HL-60/S4 (cell line): ENCODE measurements around the gene BCL2L11.
"Not testable (repeated sequence)": the region's sequence is repeated elsewhere in the genome, so short reads cannot be mapped to it uniquely, and the experiment has no call there.

Experiments
- in situ Hi-C: fragments of 300-500 bp; cut with MboI; formaldehyde crosslinking; loops from 2 replicates; pipeline ENCODE4 v1.14.3; 2022; ENCODE audit warnings: low sequenced_read_pairs

BCL2L11 gene, protein sequence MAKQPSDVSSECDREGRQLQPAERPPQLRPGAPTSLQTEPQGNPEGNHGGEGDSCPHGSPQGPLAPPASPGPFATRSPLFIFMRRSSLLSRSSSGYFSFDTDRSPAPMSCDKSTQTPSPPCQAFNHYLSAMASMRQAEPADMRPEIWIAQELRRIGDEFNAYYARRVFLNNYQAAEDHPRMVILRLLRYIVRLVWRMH

DNA sequence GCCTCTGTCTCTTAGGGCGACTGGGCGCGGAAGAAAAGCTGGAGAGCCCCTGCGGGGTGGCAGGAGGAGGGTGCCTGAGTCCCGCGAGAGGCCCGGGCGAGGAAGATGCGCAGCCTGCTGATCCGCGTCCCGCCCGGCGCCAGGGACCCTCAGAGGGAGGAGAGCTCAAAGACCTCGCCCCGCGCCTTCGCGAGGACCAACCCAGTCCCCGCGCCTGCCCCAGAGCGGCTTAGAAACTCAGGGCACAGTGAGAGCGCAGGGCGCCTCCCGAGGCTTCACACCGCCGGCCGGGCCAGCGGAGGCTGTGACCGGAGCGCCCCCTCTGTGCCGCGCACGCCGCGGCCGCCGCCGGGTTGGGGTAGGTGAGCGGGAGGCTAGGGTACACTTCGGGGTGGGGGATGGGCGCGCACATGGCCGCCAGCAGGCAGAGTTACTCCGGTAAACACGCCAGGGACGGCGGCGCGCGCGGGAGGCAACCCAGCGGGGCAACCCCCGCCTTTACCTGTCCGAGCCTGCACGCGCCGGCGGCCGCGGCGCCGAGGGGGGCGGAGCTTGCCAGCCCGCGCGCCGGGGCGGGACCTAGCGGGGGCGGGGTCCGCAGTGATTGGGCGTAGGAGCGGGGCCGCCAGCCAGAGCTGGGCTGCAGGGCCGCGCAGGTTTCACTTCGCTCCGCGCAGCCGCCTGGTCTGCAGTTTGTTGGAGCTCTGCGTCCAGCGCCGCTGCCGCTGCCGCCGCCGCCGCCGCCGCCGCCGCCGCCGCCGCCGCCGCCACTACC lies at the start of gene BCL2L11:
Gene BCL2L11 (plus strand): TSS at position 662 of the 775 bp plus-strand sequence. CDS start 2,832 bp downstream, outside the sequence.
- in situ Hi-C loops, result loop anchor here (25.0 kb wide), 1 partner anchor 592 kb away; no protein-coding TSS in a partner anchor

DNA sequence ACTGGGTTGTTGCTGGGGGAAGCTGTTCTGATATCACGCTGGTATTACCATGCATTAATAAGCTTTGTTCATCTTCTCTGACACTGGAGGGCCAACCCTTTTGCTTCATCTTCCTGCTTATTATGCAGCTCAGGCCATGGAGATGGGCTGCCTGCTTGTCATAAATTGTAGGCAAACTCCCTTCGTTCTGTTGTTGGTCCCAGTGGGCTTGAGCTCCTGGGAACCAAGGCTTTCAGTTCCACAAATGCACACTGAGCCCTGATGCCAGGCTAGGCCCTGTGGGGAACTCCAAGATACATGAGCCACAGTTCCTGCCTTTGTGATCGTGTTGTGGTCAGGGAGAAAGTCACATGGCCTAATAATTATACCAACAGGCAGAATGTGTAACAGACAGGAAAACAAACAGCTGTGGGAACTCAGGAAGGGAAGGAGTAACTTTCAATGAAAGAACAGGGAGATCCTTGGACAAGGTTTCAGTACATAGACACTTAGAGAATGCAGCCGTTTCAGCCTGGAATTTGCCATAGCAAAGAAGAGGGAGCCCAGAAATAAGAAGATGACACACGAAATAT lies 49.0 kb upstream of the BCL2L11 start:
- in situ Hi-C loops, result no loop called here

DNA sequence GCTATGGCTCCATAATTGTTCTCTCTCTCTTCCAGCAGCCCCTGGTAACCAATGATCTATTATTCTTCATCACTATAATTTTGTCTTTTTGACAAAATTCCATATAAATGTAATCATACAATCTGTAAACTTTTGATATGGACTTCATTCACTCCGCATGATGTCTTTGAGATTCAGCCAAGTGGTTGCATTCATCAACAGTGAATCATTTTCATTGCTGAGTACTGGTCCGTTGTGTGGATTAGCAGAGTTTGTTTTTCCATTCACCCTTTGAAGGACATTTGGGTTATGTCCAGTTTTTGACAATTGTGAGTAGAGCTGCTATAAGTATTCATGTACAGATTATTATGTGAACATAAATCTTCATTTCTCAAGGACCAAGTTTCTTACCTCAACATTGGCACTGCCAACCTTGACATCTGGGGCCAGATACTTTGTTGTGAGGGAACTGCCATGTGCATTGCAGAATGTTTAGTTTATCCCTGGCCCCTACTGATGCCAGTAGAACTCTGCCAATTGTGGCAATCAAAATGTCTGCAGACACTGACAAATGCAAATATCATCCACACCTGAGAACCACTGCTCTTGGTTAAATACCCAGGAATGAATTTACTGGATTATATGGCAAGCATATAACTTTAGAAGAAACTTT lies 48.4 kb upstream of the BCL2L11 start:
- in situ Hi-C loops, result no loop called here

DNA sequence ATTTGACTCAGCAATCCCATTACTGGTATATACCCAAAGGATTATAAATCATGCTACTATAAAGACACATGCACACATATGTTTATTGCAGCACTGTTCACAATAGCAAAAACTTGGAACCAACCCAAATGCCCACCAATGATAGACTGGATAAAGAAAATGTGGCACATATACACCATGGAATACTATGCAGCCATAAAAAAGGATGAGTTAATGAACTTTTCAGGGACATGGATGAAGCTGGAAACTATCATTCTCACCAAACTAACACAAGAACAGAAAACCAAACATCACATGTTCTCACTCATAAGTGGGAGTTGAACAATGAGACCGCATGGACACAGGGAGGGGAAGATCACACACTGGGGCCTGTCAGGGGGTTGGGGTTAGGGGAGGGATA lies 38.1 kb upstream of the BCL2L11 start:
- in situ Hi-C loops, result not testable (repeated sequence)

DNA sequence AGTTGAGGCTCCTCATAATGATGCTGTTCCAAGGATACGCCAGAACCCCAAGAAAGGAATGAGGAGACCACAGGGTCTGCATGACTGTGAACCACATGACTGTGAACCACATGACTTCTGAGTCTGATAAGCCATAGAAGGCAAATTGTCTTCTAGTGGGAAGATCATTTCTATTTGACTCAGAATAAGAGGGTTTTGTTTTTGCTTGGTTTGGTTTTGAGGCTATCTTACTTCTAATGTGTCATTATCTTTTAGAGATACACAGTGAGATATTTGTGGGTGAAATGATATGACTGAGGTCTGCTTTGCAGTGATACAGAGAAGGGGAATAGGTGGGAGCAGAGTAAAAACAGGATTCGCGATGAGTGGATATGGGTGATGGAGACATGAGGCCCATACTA lies 28.9 kb upstream of the BCL2L11 start:
- in situ Hi-C loops, result no loop called here

DNA sequence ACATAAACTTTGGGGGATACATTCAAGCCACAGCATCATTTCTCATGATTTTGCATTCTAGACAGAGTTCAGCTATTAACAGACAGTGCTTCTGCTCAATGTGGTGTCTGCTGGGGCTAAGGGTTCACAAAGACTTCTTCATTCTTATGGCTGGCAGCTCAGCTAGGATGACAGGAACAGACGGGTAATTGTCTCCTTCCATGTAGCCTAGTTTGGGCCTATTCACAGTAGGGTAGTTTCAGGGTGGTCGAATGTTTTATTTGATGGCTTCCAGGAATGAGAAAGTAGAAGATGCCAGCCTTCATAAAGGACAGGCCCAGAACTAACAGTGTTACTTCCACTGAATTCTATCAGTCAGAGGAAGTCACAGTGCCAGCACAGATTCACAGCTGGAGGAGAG lies 26.0 kb upstream of the BCL2L11 start:
- in situ Hi-C loops, result no loop called here

DNA sequence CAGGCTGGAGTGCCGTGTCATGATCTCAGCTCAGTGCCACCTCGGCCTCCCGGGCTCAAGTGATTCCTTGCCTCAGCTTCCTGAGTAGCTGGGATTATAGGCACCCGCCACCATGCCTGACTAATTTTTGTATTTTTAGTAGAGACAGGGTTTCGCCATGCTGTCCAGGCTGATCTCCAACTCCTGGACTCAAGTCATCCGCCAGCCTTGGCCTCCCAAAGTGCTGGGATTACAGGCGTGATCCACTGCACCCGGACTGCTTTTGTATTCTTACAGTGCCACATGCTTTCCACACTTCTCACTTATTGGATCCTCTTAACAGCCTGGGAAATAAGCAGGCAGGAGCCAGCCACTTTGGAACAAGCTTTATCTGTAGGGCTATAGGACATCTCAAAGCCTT lies 25.3 kb upstream of the BCL2L11 start:
- in situ Hi-C loops, result no loop called here

DNA sequence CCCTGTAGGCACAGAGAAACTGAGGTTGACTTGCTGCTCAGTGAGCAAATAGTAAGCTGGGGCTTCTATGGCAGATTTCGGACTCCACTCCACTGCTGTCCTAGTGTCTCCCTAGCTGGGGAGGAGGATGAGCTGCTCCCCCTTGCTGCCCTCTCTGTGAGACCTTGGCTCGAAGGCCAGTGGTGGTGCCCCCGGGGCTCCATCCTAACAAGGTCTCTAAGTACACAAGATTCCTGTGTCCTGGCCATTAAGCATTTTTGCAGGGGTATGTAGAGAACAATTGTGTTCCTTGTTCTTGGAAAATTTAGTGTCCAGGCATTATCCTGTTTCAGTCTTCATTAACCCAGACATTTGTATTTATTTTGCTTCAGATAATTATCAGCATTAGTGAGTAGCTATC lies 21.3 kb upstream of the BCL2L11 start:
- in situ Hi-C loops, result no loop called here

DNA sequence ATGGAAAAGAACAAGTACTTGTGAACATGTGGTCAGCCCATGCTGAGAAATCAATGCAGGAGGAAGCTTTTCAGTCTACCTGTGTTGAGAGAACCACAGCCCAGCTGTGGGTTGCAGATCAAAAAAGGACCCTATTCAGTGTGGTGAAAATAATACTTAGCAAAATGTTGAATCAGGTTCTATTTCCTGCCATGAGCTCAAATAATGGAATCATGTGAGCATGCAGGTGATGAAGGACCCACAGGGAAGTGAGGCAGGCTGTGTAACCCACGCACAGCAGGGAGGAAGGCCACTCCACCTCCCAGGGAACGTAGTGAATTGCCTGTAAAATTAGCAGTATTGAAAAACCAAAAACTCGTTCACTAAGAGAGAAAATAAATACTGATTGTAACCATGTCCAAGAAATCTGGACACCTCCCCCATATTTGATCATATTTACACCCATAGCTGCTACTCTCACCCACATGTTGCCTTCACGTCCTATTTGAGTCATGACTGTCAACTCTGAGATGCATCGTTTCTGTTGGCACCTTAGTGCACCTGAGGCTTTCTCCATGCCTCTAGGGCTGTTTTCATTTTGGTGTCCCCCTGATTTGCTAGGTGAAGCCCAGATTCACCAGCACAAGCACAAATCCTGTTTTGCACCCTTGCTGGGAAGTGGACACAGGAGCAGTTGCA lies 20.5 kb upstream of the BCL2L11 start:
- in situ Hi-C loops, result loop anchor here (25.0 kb wide), 1 partner anchor 612 kb away; no protein-coding TSS in a partner anchor

DNA sequence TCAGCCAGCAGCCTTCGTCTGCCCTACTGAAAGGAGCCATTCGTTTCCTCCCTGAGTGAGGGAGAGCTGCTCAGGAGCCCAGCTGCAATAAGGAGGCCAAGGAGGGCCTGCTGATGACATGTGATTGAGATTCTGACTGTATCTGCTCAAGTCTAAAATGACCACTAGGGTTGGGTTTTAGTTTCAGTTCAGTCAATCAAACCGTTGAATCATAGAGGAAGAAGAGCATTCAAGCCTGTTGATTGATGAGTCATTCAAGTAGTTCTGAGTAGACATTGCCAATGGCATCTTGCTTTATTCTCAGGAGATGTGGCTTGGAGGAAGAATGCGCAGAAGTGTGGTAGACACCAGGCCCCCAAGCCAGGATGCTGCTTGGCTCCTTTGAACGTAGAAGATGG lies 19.9 kb upstream of the BCL2L11 start:
- in situ Hi-C loops, result loop anchor here (25.0 kb wide), 1 partner anchor 612 kb away; no protein-coding TSS in a partner anchor

DNA sequence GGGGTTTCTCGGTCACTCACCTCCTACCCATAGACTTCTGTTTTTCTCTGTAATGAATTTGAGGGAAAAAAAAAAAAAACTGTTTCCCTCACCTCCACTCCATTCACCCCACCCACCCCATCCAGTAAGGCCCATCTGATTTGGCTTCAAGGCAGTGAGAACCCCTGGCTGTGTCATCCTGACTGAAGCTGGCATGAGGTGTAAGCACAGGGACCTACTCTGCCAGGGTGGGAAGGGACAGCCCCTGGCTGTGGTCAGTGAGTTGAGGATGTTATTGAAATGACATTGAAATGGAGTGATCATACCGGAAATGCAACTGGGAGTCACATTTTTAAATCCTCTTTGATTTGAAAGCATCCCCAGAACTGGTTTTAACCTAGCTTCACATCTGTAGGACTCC lies 19.1 kb upstream of the BCL2L11 start:
- in situ Hi-C loops, result loop anchor here (25.0 kb wide), 1 partner anchor 611 kb away; no protein-coding TSS in a partner anchor

DNA sequence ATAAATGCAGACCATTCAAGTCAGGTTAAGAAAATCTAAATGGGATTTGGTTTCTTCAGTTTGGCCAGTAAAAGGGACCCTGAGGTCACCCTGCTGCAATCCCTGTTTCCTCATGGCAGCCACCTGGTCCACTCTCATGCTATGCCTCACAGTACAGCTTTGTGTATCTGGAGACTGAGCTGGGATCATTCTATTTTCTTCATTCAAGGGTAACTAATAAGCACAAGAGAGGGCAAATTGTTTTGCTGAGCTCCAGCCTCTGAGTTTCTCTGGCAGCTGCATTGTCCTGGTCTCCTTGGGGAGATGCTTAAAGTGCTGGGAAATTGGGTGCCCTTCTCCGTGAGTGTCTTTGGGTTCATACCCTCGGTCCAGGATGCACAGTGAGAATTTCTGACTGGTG lies 18.5 kb upstream of the BCL2L11 start:
- in situ Hi-C loops, result loop anchor here (25.0 kb wide), 1 partner anchor 610 kb away; no protein-coding TSS in a partner anchor

DNA sequence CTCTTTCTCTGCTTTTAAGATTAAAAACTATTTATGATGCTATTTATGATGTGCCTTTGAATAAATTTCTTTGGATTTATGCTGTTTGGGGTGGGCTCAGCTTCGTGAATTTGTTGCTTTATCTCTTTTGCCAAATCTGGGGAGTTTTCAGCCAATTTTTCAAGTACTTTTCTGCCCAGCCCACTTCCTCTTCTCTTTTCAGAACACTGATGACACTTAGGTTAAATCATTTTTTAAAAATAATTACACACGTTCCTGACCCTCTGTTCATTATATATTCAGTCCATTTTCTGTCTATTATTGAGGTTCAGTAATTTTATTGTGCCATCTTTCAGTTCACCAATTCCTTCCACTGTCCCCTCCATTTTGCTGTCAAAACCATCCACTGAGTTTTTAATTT lies 14.8 kb upstream of the BCL2L11 start:
- in situ Hi-C loops, result loop anchor here (25.0 kb wide), 1 partner anchor 606 kb away; no protein-coding TSS in a partner anchor

DNA sequence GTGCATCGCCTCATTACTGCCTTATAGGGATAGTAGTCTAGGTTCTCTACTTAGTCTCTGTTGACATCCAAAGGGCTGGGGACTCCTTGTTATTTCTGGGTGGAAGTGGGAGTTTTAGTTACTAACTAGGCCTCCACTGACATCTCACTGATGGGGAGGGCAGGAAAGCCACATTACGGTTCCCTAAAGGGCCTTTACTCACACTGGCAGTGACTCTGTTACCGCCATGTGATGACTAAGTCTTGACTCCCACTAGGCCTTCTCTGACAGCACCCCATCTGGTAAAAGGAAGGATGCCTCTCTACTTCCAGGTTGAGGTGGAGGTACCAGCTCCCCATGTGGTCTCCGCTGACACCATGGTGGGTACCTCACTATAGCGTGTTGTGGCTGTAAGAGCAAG lies 14.0 kb upstream of the BCL2L11 start:
- in situ Hi-C loops, result loop anchor here (25.0 kb wide), 1 partner anchor 606 kb away; no protein-coding TSS in a partner anchor

DNA sequence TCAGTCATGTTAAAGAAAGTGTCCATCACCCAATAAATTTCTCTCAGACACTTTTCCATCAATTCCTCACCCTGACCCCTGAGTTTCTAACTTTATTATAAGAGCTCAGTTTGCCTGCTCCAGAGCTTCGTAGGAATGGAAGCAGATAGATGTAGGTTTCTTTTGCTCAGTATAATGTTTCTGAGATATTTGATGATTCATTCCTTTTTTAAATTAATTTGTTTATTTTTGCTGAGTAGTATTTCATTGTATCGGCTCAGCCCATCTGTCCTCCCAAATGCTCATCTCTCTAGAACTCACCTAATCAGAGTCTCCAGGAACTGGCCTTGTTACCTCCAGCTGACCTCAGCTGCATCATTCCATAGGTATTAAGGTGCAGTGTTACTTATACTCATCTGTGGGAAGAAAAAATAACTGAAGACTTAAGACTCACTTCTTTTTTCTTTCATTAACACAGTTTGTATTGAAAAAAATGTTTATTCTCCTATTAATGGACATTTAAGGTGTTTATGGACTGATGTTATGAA lies 11.9 kb upstream of the BCL2L11 start:
- in situ Hi-C loops, result loop anchor here (25.0 kb wide), 1 partner anchor 603 kb away; no protein-coding TSS in a partner anchor

DNA sequence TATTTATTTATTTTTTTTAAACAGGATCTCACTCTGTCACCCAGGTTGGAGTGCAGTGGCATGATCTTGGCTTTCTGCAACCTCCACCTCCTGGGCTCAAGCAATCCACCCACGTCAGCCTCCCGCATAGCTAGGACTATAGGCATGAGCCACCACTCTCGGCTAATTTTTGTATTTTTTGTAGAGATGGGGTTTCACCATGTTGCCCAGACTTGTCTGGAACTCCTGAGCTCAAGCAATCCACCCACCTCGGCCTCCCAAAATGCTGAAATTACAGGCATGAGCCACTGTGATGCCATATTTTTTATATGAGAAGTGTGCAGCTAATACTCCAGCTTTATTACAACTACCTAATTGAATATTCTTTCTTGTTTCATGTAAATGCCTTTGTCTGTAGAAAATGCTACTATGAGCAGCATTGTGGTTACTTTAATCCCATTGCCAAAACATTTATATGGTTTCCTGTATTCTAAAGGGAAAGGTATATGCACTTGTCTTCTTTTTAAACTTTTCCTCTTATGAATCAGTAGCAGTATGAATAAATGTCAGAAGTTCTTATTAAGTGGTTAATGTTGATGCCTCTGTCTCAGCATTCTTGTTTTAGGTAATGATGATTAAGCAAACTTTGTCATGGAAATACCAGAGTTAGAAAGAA lies 9.5 kb upstream of the BCL2L11 start:
- in situ Hi-C loops, result loop anchor here (10.0 to 25.0 kb wide), 2 partner anchors 296 to 601 kb away; no protein-coding TSS in a partner anchor

DNA sequence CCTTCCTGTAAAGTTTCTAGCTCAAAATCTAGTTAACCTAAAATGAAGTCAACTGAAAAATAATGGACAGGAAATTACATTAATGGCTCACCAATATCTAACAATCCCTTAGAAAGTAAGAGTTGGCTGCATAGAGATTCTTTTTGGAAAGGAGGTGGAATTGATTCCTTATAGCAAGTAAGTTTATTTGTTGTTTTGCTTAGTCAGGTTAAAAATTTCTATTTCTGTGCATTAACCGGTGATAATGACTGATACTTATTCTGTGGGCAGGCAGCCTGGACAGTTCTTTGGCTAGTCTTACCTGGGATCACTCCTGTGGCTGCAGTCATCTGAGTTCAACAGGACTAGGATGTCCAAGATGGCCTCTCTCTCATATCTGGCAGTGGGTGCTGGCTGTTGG lies 6.9 kb upstream of the BCL2L11 start:
- in situ Hi-C loops, result loop anchor here (10.0 to 25.0 kb wide), 2 partner anchors 299 to 598 kb away; no protein-coding TSS in a partner anchor

DNA sequence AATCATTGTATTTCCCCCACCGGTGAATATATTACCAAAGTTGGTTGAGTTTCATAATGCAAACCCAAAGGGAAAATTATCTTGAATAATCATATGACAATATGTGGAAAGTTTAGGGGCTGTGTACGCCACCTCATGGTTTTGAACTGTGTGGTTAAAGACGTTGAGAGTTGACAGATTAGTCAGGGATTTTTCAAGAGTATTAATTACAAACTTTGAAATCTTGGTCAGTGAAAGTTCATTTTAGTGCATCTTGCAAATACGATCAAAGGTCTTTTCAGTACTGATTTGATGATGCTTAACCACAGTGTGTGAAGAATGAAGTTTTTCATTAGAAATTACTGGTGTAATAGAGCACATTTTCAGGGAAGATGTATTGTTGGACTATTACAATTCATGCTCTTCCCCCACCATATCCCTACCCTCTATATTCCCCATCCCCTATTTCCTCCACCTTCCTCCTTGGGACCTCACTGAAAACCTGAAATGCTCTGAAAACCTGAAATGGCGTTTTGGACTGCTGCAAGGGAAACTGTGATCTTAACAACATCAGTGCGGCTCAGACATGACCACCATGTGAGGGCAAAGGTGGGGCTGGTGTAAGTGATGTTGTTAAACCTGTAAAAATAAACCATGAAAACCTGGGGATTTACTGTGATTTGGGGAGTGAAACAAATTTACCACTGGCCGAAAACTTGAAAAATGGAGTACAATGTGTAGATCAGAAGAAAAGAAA lies 4.5 kb upstream of the BCL2L11 start:
- in situ Hi-C loops, result loop anchor here (10.0 to 25.0 kb wide), 2 partner anchors 301 to 596 kb away; no protein-coding TSS in a partner anchor
